Mesenchymal stem cell (in vitro differentiated cells and primary cell): ENCODE data around the gene FLYWCH1.

Experiments used
- DNase-seq: peaks from one replicate; pipeline ENCODE4 v3.0.0-alpha.2; 2013
- H2AFZ ChIP-seq: one replicate; pipeline ENCODE4 v1.6.1; 2013; ENCODE audit warnings: low read depth, mild to moderate bottlenecking, control low read depth, inconsistent platforms, low read length, moderate library complexity
- H2AK5ac ChIP-seq: 2 replicates; pipeline ENCODE4 v1.6.1; 2013; ENCODE audit warnings: low read length, moderate library complexity, mild to moderate bottlenecking, inconsistent platforms; ENCODE audit not compliant: severe bottlenecking
- H2BK120ac ChIP-seq: one replicate; pipeline ENCODE4 v1.6.1; 2013; ENCODE audit warnings: low read depth, mild to moderate bottlenecking, inconsistent platforms, low read length, moderate library complexity
- H2BK12ac ChIP-seq, 2 experiments: one replicate each; pipeline ENCODE4 v1.6.1; 2013; ENCODE audit warnings: inconsistent platforms in 2 of 2, low read length in 2 of 2, mild to moderate bottlenecking in 2 of 2, moderate library complexity in 2 of 2, control low read depth in 1 of 2
- H2BK15ac ChIP-seq: one replicate; pipeline ENCODE4 v1.6.1; 2013; ENCODE audit warnings: mild to moderate bottlenecking, low read depth, inconsistent platforms; ENCODE audit not compliant: poor library complexity, severe bottlenecking
- H2BK5ac ChIP-seq: 2 replicates; pipeline ENCODE4 v1.6.1; 2013; ENCODE audit warnings: low read depth, mild to moderate bottlenecking, low read length, control low read depth, inconsistent platforms; ENCODE audit not compliant: poor library complexity, severe bottlenecking
- H3K14ac ChIP-seq, 2 experiments: one replicate each; pipeline ENCODE4 v1.6.1; 2013; ENCODE audit warnings: inconsistent platforms in 2 of 2, low read length in 2 of 2, control low read depth in 1 of 2, mild to moderate bottlenecking in 1 of 2, moderate library complexity in 1 of 2
- H3K18ac ChIP-seq, 2 experiments: one replicate each; pipeline ENCODE4 v1.6.1; 2013; ENCODE audit warnings: inconsistent platforms in 2 of 2, low read length in 2 of 2, control low read depth in 1 of 2, low read depth in 1 of 2, mild to moderate bottlenecking in 1 of 2
- H3K23ac ChIP-seq, 2 experiments: one replicate each; pipeline ENCODE4 v1.6.1; 2013; ENCODE audit warnings: inconsistent platforms in 2 of 2, low read length in 2 of 2, mild to moderate bottlenecking in 2 of 2, moderate library complexity in 2 of 2, control low read depth in 1 of 2
- H3K27ac ChIP-seq: 2 replicates; pipeline ENCODE4 v1.5.1; 2013; ENCODE audit warnings: mild to moderate bottlenecking, moderate library complexity, low read length, control low read depth, inconsistent platforms; ENCODE audit not compliant: poor library complexity, severe bottlenecking
- H3K27me3 ChIP-seq, 2 experiments: 2 replicates each; pipeline versions ENCODE4 v1.6.1 to v1.7.0; 2013; ENCODE audit warnings: low read length in 2 of 2, mild to moderate bottlenecking in 2 of 2, moderate library complexity in 2 of 2, control low read depth in 1 of 2, inconsistent platforms in 1 of 2; ENCODE audit not compliant: control insufficient read depth in 1 of 2, insufficient read depth in 1 of 2
- H3K36me3 ChIP-seq, 2 experiments: 2 replicates each; pipeline versions ENCODE4 v1.6.1 to v1.7.0; 2013; ENCODE audit warnings: low read length in 2 of 2, control low read depth in 1 of 2, inconsistent platforms in 1 of 2, low read depth in 1 of 2, mild to moderate bottlenecking in 1 of 2; ENCODE audit not compliant: insufficient read depth in 2 of 2, control insufficient read depth in 1 of 2
- H3K4ac ChIP-seq, 2 experiments: one replicate each; pipeline ENCODE4 v1.6.1; 2013; ENCODE audit warnings: inconsistent platforms in 2 of 2, low read length in 2 of 2, mild to moderate bottlenecking in 2 of 2, moderate library complexity in 2 of 2, control low read depth in 1 of 2, low read depth in 1 of 2
- H3K4me1 ChIP-seq: 2 replicates; pipeline ENCODE4 v1.6.1; 2013; ENCODE audit warnings: low read depth, low read length, control low read depth; ENCODE audit not compliant: control insufficient read depth, insufficient read depth
- H3K4me2 ChIP-seq: 2 replicates; pipeline ENCODE4 v1.6.1; 2013; ENCODE audit warnings: low read length, mild to moderate bottlenecking, inconsistent platforms; ENCODE audit not compliant: poor library complexity, severe bottlenecking
- H3K4me3 ChIP-seq, 2 experiments: 2 replicates each; pipeline versions ENCODE4 v1.5.1 to v1.7.0; 2013; ENCODE audit warnings: low read length in 2 of 2, mild to moderate bottlenecking in 2 of 2, control low read depth in 1 of 2, low read depth in 1 of 2; ENCODE audit not compliant: insufficient read depth in 1 of 2
- H3K79me1 ChIP-seq: replicated peaks from 2 replicates; pipeline ENCODE4 v1.6.1; 2013; ENCODE audit warnings: mild to moderate bottlenecking, control low read depth, low read length, inconsistent platforms; ENCODE audit not compliant: poor library complexity, severe bottlenecking
- H3K9ac ChIP-seq: 2 replicates; pipeline ENCODE4 v1.7.0; 2013; ENCODE audit warnings: mild to moderate bottlenecking, low read length, moderate library complexity
- H3K9me3 ChIP-seq: 2 replicates; pipeline ENCODE4 v1.7.0; 2013; ENCODE audit warnings: mild to moderate bottlenecking, low read length; ENCODE audit not compliant: control insufficient read depth
- H4K8ac ChIP-seq: one replicate; pipeline ENCODE4 v1.6.1; 2013; ENCODE audit warnings: inconsistent platforms, mild to moderate bottlenecking, low read length, moderate library complexity
- H4K91ac ChIP-seq: one replicate; pipeline ENCODE4 v1.6.1; 2013; ENCODE audit warnings: mild to moderate bottlenecking, low read length, inconsistent platforms
- WGBS: methylation state at CpG from one replicate; pipeline ENCODE4 v1.1.7; 2013; ENCODE audit warnings: mixed read lengths; 5-methylcytosine and 5-hydroxymethylcytosine counted together

FLYWCH1 gene

DNA sequence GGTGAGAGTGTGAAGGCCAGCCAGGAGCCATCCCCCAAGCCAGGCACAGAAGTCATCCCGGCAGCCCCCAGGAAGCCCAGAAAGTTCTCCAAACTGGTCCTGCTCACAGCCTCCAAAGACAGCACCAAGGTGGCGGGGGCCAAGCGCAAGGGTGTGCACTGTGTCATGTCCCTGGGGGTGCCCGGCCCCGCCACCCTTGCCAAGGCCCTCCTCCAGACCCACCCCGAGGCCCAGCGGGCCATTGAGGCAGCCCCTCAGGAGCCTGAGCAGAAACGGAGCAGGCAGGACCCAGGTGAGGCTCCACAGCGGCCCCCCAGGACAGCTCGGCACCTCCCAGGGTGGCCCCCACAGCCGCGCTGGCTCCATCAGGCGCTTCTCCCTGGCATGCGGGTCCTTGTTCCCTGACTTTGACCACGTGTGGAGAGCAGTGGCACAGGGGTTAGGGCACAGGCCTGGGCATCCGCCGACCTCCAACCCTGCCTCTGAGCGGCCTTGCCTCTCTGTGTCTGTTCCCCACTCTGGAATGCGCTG is 15.2 kb upstream of the FLYWCH1 start:
- Histone ChIP-seq H2AK5ac (peak overlapping the region; percentile 87), H4K91ac (no peak overlapping the region), H3K9me3 (no peaks in the 10 kb centered on the region), H4K8ac (no peak overlapping the region), H3K4me2 (no peak overlapping the region), H3K9ac (no peak overlapping the region), H3K23ac (no peak overlapping the region), H3K18ac (no peak overlapping the region), H3K27me3 (no peaks in the 10 kb centered on the region), H2BK120ac (no peak overlapping the region), H3K79me1 (peaks cover 18% of the 10 kb centered on the region), H2BK12ac (no peak overlapping the region), H3K4me1 (peaks cover 30% of the 10 kb centered on the region), H2AFZ (no peak overlapping the region), H3K14ac (no peak overlapping the region), H3K4me3 (no peak overlapping the region), H2BK15ac (no peak overlapping the region), H3K27ac (peak overlapping the region; percentile 21), H3K36me3 (peaks cover 29 to 57% of the 10 kb centered on the region in 2 experiments), H3K4ac (no peak overlapping the region), H2BK5ac (no peak overlapping the region)
- DNase-seq: no peak
- WGBS: 98% methylated on average over 19 of the region's 19 CpGs

DNA sequence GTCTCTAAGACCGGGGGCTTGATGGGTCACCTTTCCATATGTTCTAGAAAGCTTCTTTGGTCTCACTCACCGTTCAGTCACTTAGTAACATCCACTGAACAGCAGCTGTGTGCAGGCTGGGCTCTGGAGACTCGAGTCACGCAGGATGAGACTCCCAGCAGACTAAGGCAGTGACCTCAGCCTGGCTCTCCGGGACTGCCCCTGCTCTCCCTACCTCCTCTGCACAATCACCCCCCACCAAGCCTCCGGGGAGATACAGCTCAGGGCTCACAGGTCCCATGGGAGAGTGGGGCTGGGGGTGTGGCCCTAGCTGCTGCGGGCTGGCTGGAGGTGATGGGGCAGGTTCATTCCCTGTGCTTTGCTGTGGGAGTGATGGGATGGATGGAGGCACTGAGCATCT is 14.6 kb upstream of the FLYWCH1 start:
- no peak overlapping the region for H3K4ac ChIP-seq
- no peaks in the 10 kb centered on the region for H3K27me3 ChIP-seq
- H2BK12ac ChIP-seq: no peak overlapping the region
- H4K8ac ChIP-seq: no peak overlapping the region
- H3K23ac ChIP-seq: no peak overlapping the region
- H2BK15ac ChIP-seq: no peak overlapping the region
- peaks cover 18% of the 10 kb centered on the region for H3K79me1 ChIP-seq
- no peak overlapping the region for H2AK5ac ChIP-seq
- no peak overlapping the region for H3K4me2 ChIP-seq
- H3K9ac ChIP-seq: no peak overlapping the region
- no peaks in the 10 kb centered on the region for H3K9me3 ChIP-seq
- peaks cover 30% of the 10 kb centered on the region for H3K4me1 ChIP-seq
- peaks cover 29 to 57% of the 10 kb centered on the region in 2 experiments for H3K36me3 ChIP-seq
- no peak overlapping the region for H4K91ac ChIP-seq
- peak overlapping the region; percentile 12 for H3K27ac ChIP-seq
- WGBS: 67% methylated on average over 5 of the region's 7 CpGs
- H2BK120ac ChIP-seq: no peak overlapping the region
- peak; percentile 48 for DNase-seq
- H2AFZ ChIP-seq: no peak overlapping the region
- no peak overlapping the region for H3K14ac ChIP-seq
- H3K18ac ChIP-seq: no peak overlapping the region
- H2BK5ac ChIP-seq: no peak overlapping the region
- H3K4me3 ChIP-seq: no peak overlapping the region

DNA sequence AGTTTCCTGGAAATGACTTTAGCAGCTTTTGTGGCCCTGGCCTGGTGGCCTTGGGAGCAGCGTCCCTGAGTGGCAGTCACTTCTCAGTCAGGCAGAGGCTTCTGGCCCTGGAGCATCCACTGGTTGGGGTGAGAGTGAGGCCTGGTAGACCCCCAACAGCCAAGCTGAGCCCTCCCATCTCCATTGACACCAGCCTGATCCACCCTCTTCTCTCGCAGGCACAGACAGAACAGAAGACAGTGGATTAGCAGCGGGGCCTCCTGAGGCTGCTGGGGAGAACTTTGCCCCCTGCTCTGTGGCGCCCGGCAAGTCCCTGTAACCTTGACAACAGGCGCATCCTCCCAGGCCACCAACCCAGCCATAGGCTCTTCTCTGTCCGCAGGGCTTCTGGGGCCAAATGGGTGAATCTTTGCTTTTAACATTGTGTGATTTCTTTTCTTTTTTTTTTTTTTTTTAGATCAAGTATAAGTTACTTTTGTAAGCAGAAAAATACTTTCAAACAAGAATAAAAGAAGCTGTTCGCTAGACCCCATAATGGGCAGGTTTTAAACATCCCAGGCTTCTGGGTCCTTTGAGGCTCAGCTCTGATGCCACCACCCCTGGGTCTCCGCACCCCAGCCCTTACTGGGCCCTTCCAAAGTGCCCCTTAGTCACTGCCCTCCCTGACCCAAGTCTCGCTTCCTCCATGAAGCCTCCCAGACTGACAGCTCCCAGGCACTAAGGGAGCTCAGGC is 12.7 kb upstream of the FLYWCH1 start:
- 97% methylated on average over 7 of the region's 10 CpGs for WGBS
- H3K23ac ChIP-seq: no peak overlapping the region
- H2BK15ac ChIP-seq: no peak overlapping the region

DNA sequence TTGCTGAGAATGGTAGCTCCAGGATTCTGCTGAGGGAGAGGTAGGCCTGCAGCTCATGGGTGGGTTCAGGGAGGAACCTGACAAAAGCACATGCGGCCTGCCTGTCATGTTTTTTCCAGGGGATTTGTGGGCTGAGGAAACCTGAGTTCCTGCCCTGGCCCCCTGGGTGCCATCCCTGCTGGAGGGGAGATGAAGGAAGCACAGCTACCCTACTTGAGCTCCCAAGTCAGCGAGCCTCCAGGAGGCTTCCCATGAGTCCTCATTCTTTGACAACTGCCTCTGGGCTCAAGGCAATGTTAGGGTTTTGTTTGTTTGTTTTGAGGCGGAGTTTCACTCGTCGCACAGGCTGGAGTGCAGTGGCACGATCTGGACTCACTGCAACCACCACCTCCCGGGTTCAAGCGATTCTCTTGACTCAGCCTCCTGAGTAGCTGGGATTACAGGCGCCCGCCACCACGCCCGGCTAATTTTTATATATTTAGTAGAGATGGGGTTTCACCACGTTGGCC is 12.1 kb upstream of the FLYWCH1 start:
- H3K79me1 ChIP-seq: peaks cover 9% of the 10 kb centered on the region
- H3K36me3 ChIP-seq: peaks cover 29 to 52% of the 10 kb centered on the region in 2 experiments
- no peak overlapping the region for H3K4me2 ChIP-seq
- no peak overlapping the region for H3K14ac ChIP-seq
- no peak overlapping the region for H2AK5ac ChIP-seq
- no peak overlapping the region for H2BK120ac ChIP-seq
- no peak for DNase-seq
- H2BK15ac ChIP-seq: no peak overlapping the region
- H3K27ac ChIP-seq: no peak overlapping the region
- no peak overlapping the region for H3K23ac ChIP-seq
- no peak overlapping the region for H4K8ac ChIP-seq
- no peak overlapping the region for H3K4ac ChIP-seq
- H2BK5ac ChIP-seq: no peak overlapping the region
- no peaks in the 10 kb centered on the region for H3K9me3 ChIP-seq
- peaks cover 26% of the 10 kb centered on the region for H3K4me1 ChIP-seq
- H2BK12ac ChIP-seq: no peak overlapping the region
- H3K18ac ChIP-seq: no peak overlapping the region
- WGBS: 89% methylated on average over 13 of the region's 13 CpGs
- H4K91ac ChIP-seq: no peak overlapping the region
- no peak overlapping the region for H3K4me3 ChIP-seq
- H3K27me3 ChIP-seq: no peaks in the 10 kb centered on the region
- no peak overlapping the region for H3K9ac ChIP-seq
- H2AFZ ChIP-seq: no peak overlapping the region

More for the DNA sequence above, 12.7 kb upstream of the FLYWCH1 start:
- Histone ChIP-seq H3K14ac (no peak overlapping the region), H3K9ac (no peak overlapping the region), H3K4ac (no peak overlapping the region), H2BK12ac (no peak overlapping the region), H3K27me3 (no peaks in the 10 kb centered on the region), H3K9me3 (no peaks in the 10 kb centered on the region), H3K27ac (no peak overlapping the region), H3K4me1 (peaks cover 30% of the 10 kb centered on the region), H3K4me2 (no peak overlapping the region), H4K8ac (no peak overlapping the region), H2BK120ac (no peak overlapping the region), H3K79me1 (peaks cover 15% of the 10 kb centered on the region), H2AK5ac (no peak overlapping the region), H2AFZ (no peak overlapping the region), H3K4me3 (no peak overlapping the region), H4K91ac (no peak overlapping the region), H3K36me3 (peaks cover 29 to 57% of the 10 kb centered on the region in 2 experiments), H2BK5ac (no peak overlapping the region), H3K18ac (no peak overlapping the region)
- no peak for DNase-seq
